WERI-Rb-1 (cell line): ENCODE measurements around the gene FGFBP3.

Source experiments
- DNase-seq: peaks from one replicate; pipeline ENCODE4 v3.0.0-alpha.2; 2020
- H3K27ac ChIP-seq: fragments of 250-450 bp; sonication (Bioruptor Pico); 2 replicates; pipeline ENCODE4 v1.5.1; 2020; ENCODE audit warnings: mild to moderate bottlenecking, moderate library complexity
- H3K27me3 ChIP-seq: fragments of 250-450 bp; sonication (Bioruptor Pico); 2 replicates; pipeline ENCODE4 v1.5.1; 2021; ENCODE audit warnings: mild to moderate bottlenecking, low read depth, moderate library complexity; ENCODE audit not compliant: insufficient read depth, severe bottlenecking
- H3K36me3 ChIP-seq: fragments of 250-450 bp; sonication (Bioruptor Pico); 2 replicates; pipeline ENCODE4 v1.5.1; 2020; ENCODE audit warnings: mild to moderate bottlenecking, moderate library complexity
- H3K4me3 ChIP-seq: 2 replicates; pipeline ENCODE4 v1.5.1; 2011; ENCODE audit warnings: low read depth, mild to moderate bottlenecking, control low read depth, low read length
- H3K9me3 ChIP-seq: fragments of 250-450 bp; sonication (Bioruptor Pico); 2 replicates; pipeline ENCODE4 v1.5.1; 2021; ENCODE audit warnings: mild to moderate bottlenecking, moderate library complexity; ENCODE audit not compliant: severe bottlenecking
- TF ChIP-seq, protein P1 (sequence below): IDR thresholded peaks from 2 replicates; pipeline ENCODE4 v1.5.1; 2011; ENCODE audit warnings: low read depth, mild to moderate bottlenecking, control low read depth, inconsistent platforms, low read length

Gene FGFBP3

DNA sequence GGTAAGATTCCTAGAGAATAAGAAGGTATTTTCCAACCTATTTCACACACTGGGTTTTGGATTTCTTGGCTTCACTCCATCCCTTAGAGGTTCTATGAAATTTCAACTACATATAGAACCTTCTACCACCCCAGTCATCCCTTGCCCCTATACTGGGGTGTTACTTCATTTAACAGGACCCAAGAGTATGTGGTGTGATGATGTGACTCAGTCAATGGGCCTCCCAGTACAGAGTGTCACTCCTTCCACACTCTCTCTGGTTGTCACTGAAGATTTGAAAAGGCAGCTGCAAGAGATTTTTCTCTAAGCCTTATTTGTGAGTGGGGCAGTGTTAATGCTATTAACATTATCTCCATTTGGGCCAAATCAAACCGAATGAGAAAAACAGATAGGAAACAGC is 33.5 kb downstream of the FGFBP3 start:
- TF ChIP-seq, protein P1, sequence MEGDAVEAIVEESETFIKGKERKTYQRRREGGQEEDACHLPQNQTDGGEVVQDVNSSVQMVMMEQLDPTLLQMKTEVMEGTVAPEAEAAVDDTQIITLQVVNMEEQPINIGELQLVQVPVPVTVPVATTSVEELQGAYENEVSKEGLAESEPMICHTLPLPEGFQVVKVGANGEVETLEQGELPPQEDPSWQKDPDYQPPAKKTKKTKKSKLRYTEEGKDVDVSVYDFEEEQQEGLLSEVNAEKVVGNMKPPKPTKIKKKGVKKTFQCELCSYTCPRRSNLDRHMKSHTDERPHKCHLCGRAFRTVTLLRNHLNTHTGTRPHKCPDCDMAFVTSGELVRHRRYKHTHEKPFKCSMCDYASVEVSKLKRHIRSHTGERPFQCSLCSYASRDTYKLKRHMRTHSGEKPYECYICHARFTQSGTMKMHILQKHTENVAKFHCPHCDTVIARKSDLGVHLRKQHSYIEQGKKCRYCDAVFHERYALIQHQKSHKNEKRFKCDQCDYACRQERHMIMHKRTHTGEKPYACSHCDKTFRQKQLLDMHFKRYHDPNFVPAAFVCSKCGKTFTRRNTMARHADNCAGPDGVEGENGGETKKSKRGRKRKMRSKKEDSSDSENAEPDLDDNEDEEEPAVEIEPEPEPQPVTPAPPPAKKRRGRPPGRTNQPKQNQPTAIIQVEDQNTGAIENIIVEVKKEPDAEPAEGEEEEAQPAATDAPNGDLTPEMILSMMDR = no peak
- H3K27me3 ChIP-seq = no peaks in the 10 kb centered on the region
- DNase-seq = peak; percentile 26

GRCh38 chr10:91875156-91875555 is 34.1 kb downstream of the FGFBP3 start:
- DNase-seq = no peak
- H3K9me3 ChIP-seq = no peaks in the 10 kb centered on the region
- no peak overlapping the region for H3K4me3 ChIP-seq
- TF ChIP-seq, protein P1 = no peak
- H3K27me3 ChIP-seq = no peaks in the 10 kb centered on the region
- H3K27ac ChIP-seq = no peak overlapping the region
- H3K36me3 ChIP-seq = no peaks in the 10 kb centered on the region

More for the DNA sequence above, 33.5 kb downstream of the FGFBP3 start:
- Histone ChIP-seq H3K36me3 (no peaks in the 10 kb centered on the region), H3K4me3 (no peak overlapping the region), H3K9me3 (no peaks in the 10 kb centered on the region), H3K27ac (no peak overlapping the region)

DNA sequence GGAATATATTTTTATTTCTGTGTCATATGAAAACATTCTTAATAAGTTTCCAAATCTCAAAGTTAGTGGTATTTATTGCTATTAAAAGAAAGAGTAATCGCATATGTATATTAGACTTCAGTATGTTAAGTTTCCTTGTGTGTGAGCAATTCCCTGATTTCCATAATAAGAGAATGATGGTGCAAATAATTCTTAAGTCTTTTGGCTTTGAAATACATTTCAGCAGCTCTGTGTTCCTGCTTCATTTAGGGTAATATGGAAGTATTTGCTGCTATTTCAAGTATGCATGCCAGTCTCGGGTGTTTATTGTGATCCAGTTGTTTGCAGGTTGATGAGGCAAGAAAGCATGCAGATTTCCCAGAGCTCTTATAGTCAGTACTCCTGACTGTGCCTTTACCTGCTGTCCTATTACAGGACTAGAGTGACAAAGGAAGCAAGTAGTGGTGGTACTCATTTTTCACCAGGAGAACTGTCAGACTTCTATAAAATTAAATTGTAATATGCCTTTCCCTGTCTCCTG is 43.7 kb downstream of the FGFBP3 start:
- H3K27me3 ChIP-seq = no peaks in the 10 kb centered on the region
- DNase-seq = no peak
- TF ChIP-seq, protein P1 = no peak
- no peaks in the 10 kb centered on the region for H3K9me3 ChIP-seq
- peaks cover 35% of the 10 kb centered on the region for H3K36me3 ChIP-seq
- H3K27ac ChIP-seq = no peak overlapping the region
- H3K4me3 ChIP-seq = no peak overlapping the region

DNA sequence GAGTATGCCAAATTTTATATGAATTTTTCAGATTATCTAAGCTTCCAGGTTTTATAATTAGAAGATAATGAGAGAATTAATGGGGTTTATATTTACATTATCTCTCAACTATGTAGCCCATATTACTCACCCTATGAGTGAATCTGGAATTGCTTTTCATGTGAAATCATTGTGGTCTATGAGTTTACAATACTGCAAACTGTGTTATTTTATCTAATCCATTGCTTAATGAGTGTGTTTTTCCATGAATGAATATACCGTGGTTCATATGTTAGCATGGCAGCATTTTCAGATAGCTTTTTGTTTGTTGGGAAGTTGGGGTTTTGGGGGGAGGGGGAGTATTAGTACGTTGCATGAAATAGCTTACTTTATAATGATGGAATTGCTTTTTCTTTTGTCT is 44.5 kb downstream of the FGFBP3 start:
- Histone ChIP-seq H3K27ac (no peak overlapping the region), H3K36me3 (peaks cover 42% of the 10 kb centered on the region), H3K4me3 (no peak overlapping the region)

DNA sequence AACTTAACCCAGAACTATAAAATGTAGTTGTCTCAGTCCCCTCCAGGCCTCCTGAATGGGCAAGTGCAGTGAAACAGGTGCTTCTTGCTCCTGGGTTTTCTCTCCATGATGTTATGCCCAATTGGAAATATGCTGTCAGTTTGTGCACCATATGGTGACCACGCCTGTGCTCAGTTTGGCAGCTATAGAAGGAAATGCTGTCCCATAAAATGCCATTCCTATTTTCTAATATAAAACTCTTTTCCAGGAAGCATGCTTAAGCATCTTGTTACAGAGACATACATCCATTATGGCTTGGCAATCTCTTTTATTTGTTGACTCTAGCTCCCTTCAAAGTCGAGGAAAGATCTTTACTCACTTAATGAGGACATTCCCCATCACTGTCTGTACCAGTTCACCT is 45.2 kb downstream of the FGFBP3 start:
- Histone ChIP-seq H3K4me3 (no peak overlapping the region), H3K27ac (no peak overlapping the region), H3K9me3 (no peaks in the 10 kb centered on the region), H3K36me3 (peaks cover 49% of the 10 kb centered on the region), H3K27me3 (no peaks in the 10 kb centered on the region)
- no peak for DNase-seq
- TF ChIP-seq, protein P1 = no peak

More for the DNA sequence above, 44.5 kb downstream of the FGFBP3 start:
- TF ChIP-seq, protein P1 = no peak
- Histone ChIP-seq H3K27me3 (no peaks in the 10 kb centered on the region), H3K9me3 (no peaks in the 10 kb centered on the region)
- no peak for DNase-seq

DNA sequence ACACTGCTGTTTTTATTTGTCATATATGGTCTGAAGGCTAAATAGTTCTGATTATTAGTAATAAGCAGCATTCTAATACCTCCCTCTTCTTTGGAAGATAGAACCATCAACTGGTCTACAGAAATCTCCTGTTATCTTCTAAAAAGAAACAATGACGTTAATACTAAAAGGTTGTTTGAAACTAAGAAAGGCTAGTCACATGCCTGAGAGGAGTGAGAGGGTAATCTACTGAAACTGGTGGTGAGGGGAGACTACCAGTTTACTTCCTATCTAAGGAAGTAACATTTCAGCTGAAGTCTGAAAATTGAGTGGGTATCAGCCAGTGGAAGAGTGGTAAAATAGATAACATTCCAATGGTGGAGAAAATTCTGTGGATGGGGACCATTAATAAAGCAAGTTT is 48.4 kb downstream of the FGFBP3 start:
- Histone ChIP-seq H3K27ac (no peak overlapping the region), H3K9me3 (no peaks in the 10 kb centered on the region), H3K27me3 (no peaks in the 10 kb centered on the region), H3K4me3 (no peak overlapping the region), H3K36me3 (peaks cover 72% of the 10 kb centered on the region)
- DNase-seq = no peak
- TF ChIP-seq, protein P1 = no peak
